T1000 (cell line): ENCODE results near the gene PCDH9.

Experiments used
- DNase-seq: peaks from one replicate; lab custom pipeline; 2025; ENCODE audit warnings: mixed read lengths; lab: John Stamatoyannopoulos, UW

The PCDH9 gene

GRCh38 chr13:66751691-66752090, 478.4 kb downstream of the PCDH9 start:
- no peak for DNase-seq

DNA sequence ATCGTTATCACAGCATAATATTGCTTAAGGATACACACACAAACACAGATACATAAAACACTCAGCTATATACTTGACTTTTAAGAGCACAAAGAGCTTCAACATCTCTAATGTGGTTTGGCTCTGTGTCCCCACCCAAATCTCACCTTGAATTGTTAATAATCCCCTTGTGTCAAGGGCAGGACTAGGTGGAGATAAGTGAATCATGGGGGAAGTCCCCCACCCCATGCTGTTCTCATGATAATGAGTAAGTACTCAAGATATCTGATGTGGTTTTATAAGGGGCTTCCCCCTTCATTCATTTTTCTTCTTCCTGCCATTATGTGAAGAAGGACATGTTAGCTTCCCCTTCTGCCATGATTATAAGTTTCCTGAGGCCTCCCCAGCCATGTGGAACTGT, 481.4 kb downstream of the PCDH9 start:
- no peak for DNase-seq

DNA sequence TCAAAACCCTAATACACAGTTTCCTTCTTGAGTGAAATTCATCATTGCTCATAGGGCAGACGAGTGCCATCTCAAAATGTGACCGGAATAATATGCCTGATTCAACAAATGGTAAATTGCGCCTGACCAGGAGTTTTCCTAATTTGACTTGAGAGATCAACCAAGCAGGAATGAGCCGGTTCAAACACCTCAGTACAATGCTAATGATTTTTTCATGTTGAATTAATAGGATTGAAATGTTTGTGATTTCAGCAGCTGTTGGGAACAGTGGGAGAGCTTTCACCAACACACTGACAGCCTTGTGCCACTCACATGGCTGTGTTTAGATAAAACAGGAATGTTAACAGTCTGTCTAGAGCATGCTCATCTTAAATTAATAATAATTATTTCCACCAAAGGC, 484.8 kb downstream of the PCDH9 start:
- DNase-seq, result no peak

DNA sequence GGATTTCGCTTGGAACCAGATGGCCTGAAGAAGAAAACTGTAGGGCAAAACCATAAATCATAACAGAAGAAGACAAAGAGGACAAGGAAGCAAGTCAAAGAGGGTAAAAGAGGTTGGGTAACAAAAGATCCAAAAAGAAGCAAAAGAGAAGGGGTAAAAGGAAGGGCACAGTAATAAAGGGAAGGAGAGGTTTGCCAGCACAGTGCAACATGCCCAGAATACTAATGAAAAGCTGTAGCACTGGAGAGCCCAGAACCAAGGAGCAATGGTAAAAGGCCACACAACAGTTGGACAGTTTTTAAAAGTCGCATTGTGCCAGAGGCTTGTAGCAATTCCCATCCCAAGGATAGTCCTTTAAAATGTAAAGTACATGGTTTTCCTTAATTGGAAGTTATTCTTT, 506.6 kb downstream of the PCDH9 start:
- no peak for DNase-seq

GRCh38 chr13:66716538-66716937, 513.6 kb downstream of the PCDH9 start:
- no peak for DNase-seq

DNA sequence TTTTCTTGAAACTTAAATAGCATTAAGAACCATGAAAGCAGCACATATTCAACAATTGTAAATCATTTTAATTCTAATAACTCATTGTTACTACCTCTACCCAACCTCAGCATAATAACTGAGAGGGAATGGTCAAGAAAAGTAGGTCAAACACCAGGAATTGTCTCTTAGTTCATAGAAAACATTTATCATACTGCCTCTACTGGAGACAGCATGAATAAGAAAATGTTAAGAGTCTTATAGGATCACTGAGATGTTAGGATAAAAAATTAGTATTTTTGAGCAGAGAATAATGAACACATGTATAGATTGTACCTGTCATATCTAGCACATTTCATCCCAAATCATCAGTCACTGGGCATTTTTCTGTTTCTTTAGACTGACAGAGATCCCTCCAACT, 515.3 kb downstream of the PCDH9 start:
- DNase-seq, result no peak

GRCh38 chr13:66704110-66704509, 526.0 kb downstream of the PCDH9 start:
- DNase-seq, result no peak

DNA sequence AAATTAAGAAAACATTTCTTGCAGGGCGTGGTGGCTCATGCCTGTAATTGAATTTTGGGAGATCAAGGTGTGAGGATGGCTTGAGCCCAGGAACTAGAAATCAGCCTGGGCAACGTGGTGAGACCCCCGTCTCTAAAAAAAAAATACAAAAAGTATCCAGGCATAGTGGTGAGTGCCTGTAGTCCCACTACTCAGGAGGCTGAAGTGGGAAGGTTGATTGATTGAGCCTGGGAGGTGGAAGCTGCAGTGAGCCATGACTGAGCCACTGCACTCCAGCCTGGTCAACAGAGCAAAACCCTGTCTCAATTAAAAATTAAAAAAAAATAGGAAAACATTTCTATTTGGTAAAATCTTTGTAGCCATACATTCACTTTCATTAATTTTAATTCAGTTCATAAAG, 526.5 kb downstream of the PCDH9 start:
- no peak for DNase-seq

- DNase-seq, result no peak
Observed at GRCh38 chr13:66700117-66700601, 530.0 kb downstream of the PCDH9 start.

GRCh38 chr13:66693656-66694055, 536.5 kb downstream of the PCDH9 start:
- DNase-seq, result no peak

GRCh38 chr13:66691149-66691548, 539.0 kb downstream of the PCDH9 start:
- no peak for DNase-seq

DNA sequence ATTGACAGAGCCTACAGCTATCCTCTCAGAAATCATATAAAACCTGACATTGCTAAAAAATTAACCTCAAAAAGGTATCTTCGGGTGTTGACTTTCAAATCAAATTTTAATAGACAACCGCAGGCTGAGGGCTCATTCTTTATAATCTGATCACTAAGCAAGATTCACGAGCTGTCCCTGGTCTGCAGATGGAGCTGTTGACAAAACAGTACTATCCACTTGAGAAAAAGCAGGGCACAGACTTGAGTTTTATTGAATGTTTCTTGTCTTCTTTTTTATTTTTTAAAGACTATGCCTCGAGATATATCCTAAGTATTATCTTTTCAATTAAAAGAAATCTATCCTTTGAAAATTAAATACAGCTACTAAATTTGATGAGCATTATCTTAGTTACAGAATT, 540.5 kb downstream of the PCDH9 start:
- DNase-seq, result no peak

DNA sequence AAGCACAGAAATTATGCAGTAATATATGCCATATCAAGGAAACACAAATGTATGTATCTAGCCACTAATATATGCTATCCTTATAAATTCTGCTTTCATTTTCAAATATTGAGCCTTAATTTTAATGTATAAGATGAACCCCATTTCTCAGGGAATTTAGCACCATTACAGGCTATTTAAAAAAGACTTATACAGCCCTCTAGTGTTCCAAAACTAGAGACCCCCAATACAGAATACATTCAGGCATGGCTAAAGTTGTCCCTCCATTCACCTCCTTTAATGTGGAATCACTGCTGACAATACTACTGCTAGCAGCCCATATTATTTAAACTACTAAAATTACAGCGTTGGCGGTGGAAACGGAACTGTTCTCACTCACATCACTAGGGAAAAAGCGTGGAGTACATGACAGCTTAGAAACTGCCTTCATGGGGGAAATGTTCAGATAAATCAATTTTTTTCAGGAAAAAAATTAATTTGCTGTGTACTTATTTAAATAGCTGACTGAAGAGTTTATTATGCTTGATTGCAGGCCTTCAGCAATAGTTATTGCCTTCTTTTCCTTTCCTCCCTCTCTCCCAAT, 541.0 kb downstream of the PCDH9 start:
- DNase-seq, result no peak

- DNase-seq, result no peak
Observed at GRCh38 chr13:66681403-66681802, 548.7 kb downstream of the PCDH9 start.

- DNase-seq, result no peak
Observed at GRCh38 chr13:66680031-66680430, 550.1 kb downstream of the PCDH9 start.

- DNase-seq, result no peak
Observed at GRCh38 chr13:66675620-66676019, 554.5 kb downstream of the PCDH9 start.

GRCh38 chr13:66673401-66673800, 556.7 kb downstream of the PCDH9 start:
- no peak for DNase-seq

DNA sequence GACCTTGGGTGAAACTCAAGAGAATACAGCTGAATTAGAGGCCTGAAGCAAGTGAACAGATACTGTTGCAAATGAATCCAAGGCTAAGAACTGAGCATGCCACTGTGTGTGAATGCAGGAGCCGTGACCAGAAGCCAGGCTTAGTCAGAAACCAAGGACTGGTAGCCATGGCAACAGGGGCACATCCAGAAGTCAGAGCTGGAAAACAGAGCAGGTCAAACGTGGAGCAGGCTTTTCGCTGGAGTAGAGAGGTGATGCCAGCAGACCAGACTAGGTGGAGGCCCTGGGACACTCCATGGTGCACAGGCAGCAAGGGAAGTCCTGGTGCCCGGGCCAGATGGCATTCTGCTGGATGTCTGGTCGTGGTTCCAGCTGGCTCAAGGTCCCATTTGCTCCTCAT, 564.1 kb downstream of the PCDH9 start:
- DNase-seq, result peak; percentile 9

- no peak for DNase-seq
Observed at GRCh38 chr13:66663711-66664110, 566.4 kb downstream of the PCDH9 start.

DNA sequence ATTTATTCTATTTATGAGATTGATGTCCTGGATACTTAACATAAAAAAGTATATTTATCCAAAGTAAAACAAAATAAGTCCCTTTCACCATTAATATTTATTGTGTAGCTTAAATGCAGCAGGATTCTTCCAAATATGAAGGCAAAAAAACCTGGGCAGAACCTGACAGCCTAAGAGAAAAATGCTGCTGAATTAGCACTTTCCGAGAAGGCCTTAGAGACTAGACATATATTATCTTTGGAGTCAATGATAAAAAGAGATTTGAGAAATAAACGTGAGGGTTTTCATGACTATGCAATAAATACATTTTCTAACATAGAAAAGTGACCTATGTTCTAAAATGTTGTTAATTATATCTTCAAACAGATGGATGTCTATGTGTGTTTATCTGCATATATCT, 566.9 kb downstream of the PCDH9 start:
- DNase-seq, result no peak

DNA sequence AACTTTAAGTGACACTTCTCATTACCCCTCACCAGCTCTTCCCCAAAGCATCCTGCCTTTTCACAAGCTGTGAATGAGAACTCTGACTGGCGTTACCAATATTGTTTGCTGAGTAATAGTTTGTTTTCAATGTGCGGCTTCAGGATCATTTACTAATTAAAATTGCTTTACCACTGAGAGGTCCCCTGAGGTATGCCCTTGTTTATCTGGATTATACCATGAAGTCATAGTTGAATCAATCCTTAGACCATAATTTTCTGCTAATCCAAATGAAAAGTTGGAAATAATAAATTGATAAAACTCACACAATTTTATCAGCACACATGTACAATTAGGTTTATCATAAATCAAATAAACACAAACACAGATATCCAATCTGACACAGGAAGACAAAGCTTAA, 568.8 kb downstream of the PCDH9 start:
- no peak for DNase-seq

DNA sequence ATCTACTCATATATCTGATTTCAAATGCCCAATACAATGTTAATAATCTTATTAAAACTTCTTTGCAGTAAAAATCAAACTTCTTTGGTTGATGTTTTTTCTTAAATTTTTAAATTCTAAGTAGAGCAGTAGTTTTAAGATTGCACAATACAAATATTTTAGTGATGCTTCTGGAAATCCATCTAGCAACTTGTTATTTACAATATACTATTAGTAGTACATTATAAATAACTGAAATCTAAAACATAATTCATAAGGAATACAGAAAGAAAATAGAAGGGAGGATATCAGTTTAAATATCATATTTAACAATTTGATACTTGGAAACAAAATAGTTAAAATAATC, 569.7 kb downstream of the PCDH9 start:
- DNase-seq, result no peak

DNA sequence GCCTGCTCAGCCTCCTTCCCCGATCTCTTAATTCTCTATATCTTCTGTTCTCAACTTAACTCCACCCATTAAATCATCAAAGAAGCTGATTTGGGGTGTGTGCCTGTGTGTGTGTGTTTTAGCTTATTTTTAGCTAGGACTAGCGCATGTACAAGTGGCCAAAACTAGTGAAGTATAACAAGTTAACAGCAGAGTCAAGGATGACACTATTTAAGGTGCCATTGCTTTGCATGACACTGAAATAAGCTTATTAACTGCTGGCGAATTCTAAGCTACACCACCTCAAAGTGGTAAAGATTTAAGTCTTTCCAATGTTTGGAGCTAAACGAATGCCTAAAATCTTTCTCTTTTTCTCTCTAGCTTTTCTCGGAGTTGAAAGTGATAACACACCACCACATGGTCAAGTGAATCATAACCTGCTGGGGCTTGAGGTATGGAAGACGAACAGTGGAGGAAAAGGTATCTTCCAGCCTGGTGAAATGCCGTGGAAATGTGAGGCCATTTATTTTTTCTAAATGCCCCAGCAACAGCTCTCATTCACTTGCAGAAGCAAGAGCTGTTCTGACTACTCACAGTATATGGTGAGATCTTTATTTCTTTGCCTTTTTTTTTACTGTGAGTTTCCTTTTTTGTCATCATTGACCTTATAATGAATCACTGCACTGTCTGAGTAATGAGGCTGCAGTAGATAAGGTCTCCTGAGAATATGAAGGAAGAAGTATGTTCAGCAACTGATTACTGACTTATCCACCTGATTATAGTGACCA, 570.3 kb downstream of the PCDH9 start:
- no peak for DNase-seq

DNA sequence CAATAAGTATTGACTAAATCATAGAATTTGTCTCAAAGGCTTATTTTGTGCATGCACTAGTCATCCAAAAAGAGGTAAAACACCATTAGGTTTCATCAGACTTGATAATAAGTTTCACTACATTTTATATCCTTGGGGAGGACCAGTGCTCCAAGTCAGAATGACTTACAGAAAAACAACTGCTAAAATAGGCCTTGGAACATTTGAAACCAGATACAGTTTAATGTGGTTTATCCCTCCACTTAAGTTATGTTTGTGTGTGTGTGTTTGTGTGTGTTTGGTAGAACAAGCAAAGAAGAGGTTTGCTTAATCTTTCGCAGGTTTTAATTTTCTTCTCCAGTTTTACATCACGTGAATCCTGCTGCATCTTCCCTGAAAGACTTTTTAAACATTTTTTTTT, 570.9 kb downstream of the PCDH9 start:
- no peak for DNase-seq
